Ishikawa (cell line): ENCODE measurements around the gene LRRC74A.

Experiments used
- CEBPB ChIP-seq: IDR thresholded peaks from 2 replicates; pipeline ENCODE4 v1.6.1; 2012
- CREB1 ChIP-seq: IDR thresholded peaks from 2 replicates; pipeline ENCODE4 v1.6.1; 2012; ENCODE audit warnings: low read depth
- EP300 ChIP-seq: IDR thresholded peaks from 2 replicates; pipeline ENCODE4 v1.6.1; 2012; ENCODE audit warnings: borderline replicate concordance
- FOXM1 ChIP-seq: IDR thresholded peaks from 2 replicates; pipeline ENCODE4 v1.6.1; 2012; ENCODE audit warnings: low read depth, borderline replicate concordance
- MAX ChIP-seq: IDR thresholded peaks from 2 replicates; pipeline ENCODE4 v1.6.1; 2012
- NFIC ChIP-seq: IDR thresholded peaks from 2 replicates; pipeline ENCODE4 v1.6.1; 2012
- RAD21 ChIP-seq: IDR thresholded peaks from 2 replicates; pipeline ENCODE4 v1.6.1; 2012; ENCODE audit warnings: low read depth
- REST ChIP-seq: IDR thresholded peaks from 2 replicates; pipeline ENCODE4 v1.6.1; 2012; ENCODE audit warnings: low read depth, mild to moderate bottlenecking
- TAF1 ChIP-seq: IDR thresholded peaks from 2 replicates; pipeline ENCODE4 v1.6.1; 2012; ENCODE audit warnings: low read depth, mild to moderate bottlenecking
- TCF12 ChIP-seq: IDR thresholded peaks from 2 replicates; pipeline ENCODE4 v1.6.1; 2012; ENCODE audit warnings: low read depth
- TEAD4 ChIP-seq: IDR thresholded peaks from 2 replicates; pipeline ENCODE4 v1.6.1; 2012
- USF1 ChIP-seq: IDR thresholded peaks from 2 replicates; pipeline ENCODE4 v1.6.1; 2012
- ZBTB7A ChIP-seq: IDR thresholded peaks from 2 replicates; pipeline ENCODE4 v1.6.1; 2012; ENCODE audit warnings: low read depth

- TF ChIP-seq ZBTB7A (no peak), EP300 (no peak), TEAD4 (no peak), USF1 (no peak), CREB1 (no peak), FOXM1 (no peak), TAF1 (no peak), TCF12 (no peak), MAX (no peak), NFIC (no peak), RAD21 (no peak), CEBPB (no peak), REST (no peak)
These were observed 15.7 kb upstream of the LRRC74A start for GRCh38 chr14:76810525-76810924.
